ENCODE measurements around the gene GRWD1. TPM values are rescaled to one million over a fixed set of nuclear protein-coding genes. Genes with fewer than 3 reads are reported as not detected.
A peak's percentile ranks its signal among the peaks of the same experiment; 100 is the strongest.

GRWD1 gene
- total RNA-seq, 4 donors from 2014 or later: 27.8 to 36.0 (median 31.2) TPM

- in situ Hi-C loops (cut with MboI; ENCODE audit: low sequenced_read_pairs in 4 of 4) (no loop called here), intact Hi-C loops (cut with DNase I; ENCODE audit: low total_unique reads) (no loop called here)
- Histone ChIP-seq H3K36me3 (no peaks in the 10 kb centered on the region), H3K4me1 (no peaks in the 10 kb centered on the region), H3K27me3 (peaks cover 35 to 44% (median 40%) of the 10 kb centered on the region in 3 donors), H3K4me3 (no peak overlapping the region), H3K27ac (no peak overlapping the region), H3K9me3 (no peaks in the 10 kb centered on the region)
- no peak for ATAC-seq
- DNase-seq: no peak
- TF ChIP-seq CTCF (IDR thresholded peaks at IDR 0.05 in 4 of 5, conservative IDR thresholded peaks at IDR 0.05 in 1 of 5) (no peak), POLR2A (IDR thresholded peaks at IDR 0.05) (no peak)
These were observed 56.7 kb downstream of the GRWD1 start for GRCh38 chr19:48502350-48503018.

- in situ Hi-C loops (cut with MboI; ENCODE audit: low sequenced_read_pairs in 4 of 4): loop anchor here in 2 of 4 donors (5.0 kb wide), 1 partner anchor 76 kb away; no protein-coding TSS in a partner anchor
- ATAC-seq (peak in 1 of 2 donors; percentile 49), DNase-seq (no peak)
- Histone ChIP-seq H3K27me3 (peaks cover 8 to 19% (median 11%) of the 10 kb centered on the region in 3 donors), H3K27ac (no peak overlapping the region), H3K4me3 (no peak overlapping the region), H3K4me1 (peaks cover 4 to 6% of the 10 kb centered on the region in 2 donors), H3K36me3 (no peaks in the 10 kb centered on the region), H3K9me3 (no peaks in the 10 kb centered on the region)
- intact Hi-C loops (cut with DNase I; ENCODE audit: low total_unique reads): no loop called here
- TF ChIP-seq CTCF (IDR thresholded peaks at IDR 0.05 in 4 of 5, conservative IDR thresholded peaks at IDR 0.05 in 1 of 5) (peak; percentile 34 to 67 (median 54)), POLR2A (IDR thresholded peaks at IDR 0.05) (no peak)
These were observed 60.5 kb downstream of the GRWD1 start for GRCh38 chr19:48506138-48506733.

Other genes starting within 250 kb of the GRWD1 start
- 10 to 100 TPM; 15.7 to 23.3 (median 20.2) TPM for gene CARD8, start 190.1 kb upstream of the GRWD1 start, total RNA-seq
- gene ZNF114, start 175.9 kb upstream of the GRWD1 start, total RNA-seq: under 1 TPM in 1 of 4 donors, not detected in 3; 0.36 TPM
- 10 to 100 TPM in 2 of 4 donors, 1 to 10 TPM in 2; 3.8 to 15.3 (median 9.4) TPM for gene EMP3, start 120.4 kb upstream of the GRWD1 start, total RNA-seq
- 10 to 100 TPM; 28.8 to 42.3 (median 40.7) TPM for gene TMEM143, start 82.0 kb upstream of the GRWD1 start, total RNA-seq
- not detected for gene SYNGR4, start 81.6 kb upstream of the GRWD1 start, total RNA-seq
- gene KDELR1, start 54.4 kb upstream of the GRWD1 start, total RNA-seq: 10 to 100 TPM; 44.9 to 64.7 (median 54.0) TPM
- under 1 TPM in 3 of 4 donors, not detected in 1; 0.07 to 0.27 (median 0.09) TPM for gene GRIN2D, start 52.3 kb upstream of the GRWD1 start, total RNA-seq
- 1 to 10 TPM in 2 of 4 donors, under 1 TPM in 2; 0.19 to 1.9 (median 0.92) TPM for gene KCNJ14, start 9.6 kb downstream of the GRWD1 start, total RNA-seq
- 10 to 100 TPM; 24.3 to 35.2 (median 26.9) TPM for gene CYTH2, start 23.4 kb downstream of the GRWD1 start, total RNA-seq
- not detected for gene LMTK3, start 65.9 kb downstream of the GRWD1 start, total RNA-seq
- not detected for gene SULT2B1, start 106.2 kb downstream of the GRWD1 start, total RNA-seq
- gene SPACA4, start 160.8 kb downstream of the GRWD1 start, total RNA-seq: not detected
- gene FAM83E, start 169.1 kb downstream of the GRWD1 start, total RNA-seq: under 1 TPM in 1 of 4 donors, not detected in 3; 0.15 TPM
- gene RPL18, start 173.2 kb downstream of the GRWD1 start, total RNA-seq: 1,000 to 10,000 TPM; 1,223 to 1,420 (median 1,299) TPM
- 10 to 100 TPM in 2 of 4 donors, 1 to 10 TPM in 2; 7.8 to 12.4 (median 9.2) TPM for gene SPHK2, start 173.5 kb downstream of the GRWD1 start, total RNA-seq
- 10 to 100 TPM in 1 of 4 donors, 1 to 10 TPM in 3; 1.7 to 12.9 (median 4.4) TPM for gene DBP, start 191.4 kb downstream of the GRWD1 start, total RNA-seq
- gene CA11, start 200.2 kb downstream of the GRWD1 start, total RNA-seq: 1 to 10 TPM; 1.6 to 3.5 (median 2.6) TPM
- gene NTN5, start 227.0 kb downstream of the GRWD1 start, total RNA-seq: not detected
- under 1 TPM in 1 of 4 donors, not detected in 3; 0.19 TPM for gene FUT2, start 250.0 kb downstream of the GRWD1 start, total RNA-seq

Data from gastrocnemius medialis (tissue), 4 donors.